Smooth muscle cell (in vitro differentiated cells): ENCODE measurements around the gene CSNK1A1L. TPM values are rescaled to one million over a fixed set of nuclear protein-coding genes. Genes with fewer than 3 reads are reported as not detected.

Experiments used
- DNase-seq: peaks from one replicate; lab custom pipeline; 2025; ENCODE audit not compliant: unreplicated experiment; lab: John Stamatoyannopoulos, UW
- H2AFZ ChIP-seq: fragments of 200-600 bp; sonication (generic); 2 replicates; pipeline ENCODE4 v1.6.0; 2016; ENCODE audit warnings: antibody characterized with exemption, low read depth, mild to moderate bottlenecking
- H3F3A ChIP-seq: fragments of 200-600 bp; sonication (generic); 2 replicates; pipeline ENCODE4 v1.6.0; 2017; ENCODE audit warnings: antibody characterized with exemption, low read depth
- H3K27ac ChIP-seq: fragments of 200-600 bp; sonication (generic); 2 replicates; pipeline ENCODE4 v1.5.1; 2016; ENCODE audit warnings: low read depth, mild to moderate bottlenecking
- H3K27me3 ChIP-seq: fragments of 200-600 bp; sonication (generic); 2 replicates; pipeline ENCODE4 v1.6.1; 2016; ENCODE audit warnings: low read depth, mild to moderate bottlenecking
- H3K36me3 ChIP-seq: fragments of 200-600 bp; sonication (generic); 2 replicates; pipeline ENCODE4 v1.5.1; 2016; ENCODE audit warnings: low read depth
- H3K4me1 ChIP-seq: fragments of 200-600 bp; sonication (generic); 2 replicates; pipeline ENCODE4 v1.5.1; 2016; ENCODE audit warnings: low read depth
- H3K4me2 ChIP-seq: fragments of 200-600 bp; sonication (generic); 2 replicates; pipeline ENCODE4 v1.6.0; 2016; ENCODE audit warnings: mild to moderate bottlenecking
- H3K4me3 ChIP-seq: fragments of 200-600 bp; sonication (generic); 2 replicates; pipeline ENCODE4 v1.5.1; 2016; ENCODE audit warnings: mild to moderate bottlenecking
- H3K79me2 ChIP-seq: fragments of 200-600 bp; sonication (generic); 2 replicates; pipeline ENCODE4 v1.6.0; 2016; ENCODE audit warnings: low read depth, mild to moderate bottlenecking
- H3K9ac ChIP-seq: fragments of 200-600 bp; sonication (generic); 2 replicates; pipeline ENCODE4 v1.6.0; 2016; ENCODE audit warnings: low read depth
- H3K9me3 ChIP-seq: fragments of 200-600 bp; sonication (generic); replicated peaks from 2 replicates; pipeline ENCODE4 v1.5.1; 2016; ENCODE audit warnings: low read depth
- H4K20me1 ChIP-seq: fragments of 200-600 bp; sonication (generic); 2 replicates; pipeline ENCODE4 v1.6.0; 2016; ENCODE audit warnings: low read depth
- WGBS: methylation state at CpG from one replicate; pipeline ENCODE4 v1.1.7; 2016; ENCODE audit warnings: low lambda C conversion rate; 5-methylcytosine and 5-hydroxymethylcytosine counted together
- polyA plus RNA-seq: library from polyadenylated mRNA; unstranded; fragments of >200 nt; fragmentation: Nextera tagmentation; extraction: Ambion mirVana; gene quantifications from 2 replicates; pipeline ENCODE4 v1.2.1, GENCODE V29; 2016
- total RNA-seq: library from RNA; depleted of rRNA; stranded (reverse); fragments of >200 nt; gene quantifications from 2 replicates; pipeline ENCODE4 v1.2.3, GENCODE V29; 2014
- TF ChIP-seq, protein P1 (sequence below): fragments of 200-600 bp; sonication (generic); IDR thresholded peaks from 2 replicates; pipeline ENCODE4 v1.5.1; 2017; ENCODE audit warnings: borderline replicate concordance, mild to moderate bottlenecking, antibody characterized with exemption; ENCODE audit not compliant: insufficient read depth, poor library complexity, severe bottlenecking

Gene CSNK1A1L
- total and polyA plus RNA-seq, 2 experiments from 2014 or later, result not detected

DNA sequence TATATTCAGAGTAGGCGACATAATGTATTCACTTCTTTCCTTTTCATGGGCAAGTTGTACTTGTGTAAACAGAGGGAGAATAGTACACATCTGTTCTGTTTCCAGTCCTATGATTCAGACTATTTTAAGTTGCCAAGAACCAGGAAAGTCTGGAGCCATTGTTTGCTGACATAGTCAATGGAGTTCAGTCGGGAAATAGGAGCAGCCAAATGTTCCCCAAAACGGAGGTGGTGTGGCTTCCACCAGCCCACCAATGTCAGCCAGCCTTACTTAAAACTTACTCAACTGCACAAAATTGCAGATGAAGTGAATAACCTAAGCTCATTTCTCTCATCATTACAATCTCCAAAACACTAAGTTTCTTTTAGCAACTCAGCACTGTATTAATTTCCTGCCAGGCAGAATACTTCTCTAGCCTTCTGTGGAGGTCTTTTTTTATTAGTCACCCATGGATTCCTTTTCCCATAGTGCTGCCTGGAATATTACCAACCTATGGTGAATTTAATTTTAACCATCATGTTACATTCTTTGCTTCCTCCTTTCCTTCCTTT lies 22.3 kb upstream of the CSNK1A1L start:
- no peaks in the 10 kb centered on the region for H4K20me1 ChIP-seq
- H3K79me2 ChIP-seq, result no peaks in the 10 kb centered on the region
- no peak overlapping the region for H3K9ac ChIP-seq
- no peaks in the 10 kb centered on the region for H3K27me3 ChIP-seq
- WGBS, result 90% methylated on average over 3 of the region's 3 CpGs
- no peaks in the 10 kb centered on the region for H3F3A ChIP-seq
- no peaks in the 10 kb centered on the region for H3K9me3 ChIP-seq
- no peaks in the 10 kb centered on the region for H3K36me3 ChIP-seq
- H2AFZ ChIP-seq, result no peak overlapping the region
- TF ChIP-seq, protein P1, sequence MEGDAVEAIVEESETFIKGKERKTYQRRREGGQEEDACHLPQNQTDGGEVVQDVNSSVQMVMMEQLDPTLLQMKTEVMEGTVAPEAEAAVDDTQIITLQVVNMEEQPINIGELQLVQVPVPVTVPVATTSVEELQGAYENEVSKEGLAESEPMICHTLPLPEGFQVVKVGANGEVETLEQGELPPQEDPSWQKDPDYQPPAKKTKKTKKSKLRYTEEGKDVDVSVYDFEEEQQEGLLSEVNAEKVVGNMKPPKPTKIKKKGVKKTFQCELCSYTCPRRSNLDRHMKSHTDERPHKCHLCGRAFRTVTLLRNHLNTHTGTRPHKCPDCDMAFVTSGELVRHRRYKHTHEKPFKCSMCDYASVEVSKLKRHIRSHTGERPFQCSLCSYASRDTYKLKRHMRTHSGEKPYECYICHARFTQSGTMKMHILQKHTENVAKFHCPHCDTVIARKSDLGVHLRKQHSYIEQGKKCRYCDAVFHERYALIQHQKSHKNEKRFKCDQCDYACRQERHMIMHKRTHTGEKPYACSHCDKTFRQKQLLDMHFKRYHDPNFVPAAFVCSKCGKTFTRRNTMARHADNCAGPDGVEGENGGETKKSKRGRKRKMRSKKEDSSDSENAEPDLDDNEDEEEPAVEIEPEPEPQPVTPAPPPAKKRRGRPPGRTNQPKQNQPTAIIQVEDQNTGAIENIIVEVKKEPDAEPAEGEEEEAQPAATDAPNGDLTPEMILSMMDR, result no peak
- no peak overlapping the region for H3K4me2 ChIP-seq
- H3K27ac ChIP-seq, result no peak overlapping the region
- no peaks in the 10 kb centered on the region for H3K4me1 ChIP-seq
- H3K4me3 ChIP-seq, result no peak overlapping the region
- DNase-seq, result no peak

DNA sequence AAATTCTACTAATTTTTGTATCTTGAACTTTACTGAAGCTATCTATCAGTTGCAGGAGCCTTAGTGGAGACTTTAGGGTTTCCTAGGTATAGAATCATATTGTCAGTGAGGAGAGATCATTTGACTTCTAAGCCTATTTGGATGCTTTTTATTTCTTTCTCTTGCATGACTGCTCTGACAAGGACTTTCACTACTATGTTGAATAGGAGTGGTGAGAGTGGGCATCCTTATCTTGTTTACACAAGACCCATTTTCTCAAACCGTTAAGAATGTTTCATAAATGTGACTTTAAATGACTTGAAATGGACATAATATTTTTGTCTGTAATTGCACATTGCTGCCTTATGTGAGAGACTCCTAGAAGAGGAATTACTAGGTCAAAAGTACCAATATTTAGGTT lies 17.9 kb upstream of the CSNK1A1L start:
- H3K27me3 ChIP-seq, result no peaks in the 10 kb centered on the region
- no peak overlapping the region for H2AFZ ChIP-seq
- H3F3A ChIP-seq, result no peaks in the 10 kb centered on the region
- no peak overlapping the region for H3K9ac ChIP-seq
- WGBS, result 69% methylated on average over 1 of the region's 1 CpG
- no peaks in the 10 kb centered on the region for H3K36me3 ChIP-seq
- no peak overlapping the region for H3K4me3 ChIP-seq
- TF ChIP-seq, protein P1, result no peak
- H3K4me2 ChIP-seq, result no peak overlapping the region
- no peaks in the 10 kb centered on the region for H3K4me1 ChIP-seq
- H4K20me1 ChIP-seq, result no peaks in the 10 kb centered on the region
- H3K79me2 ChIP-seq, result no peaks in the 10 kb centered on the region
- no peak overlapping the region for H3K27ac ChIP-seq
- H3K9me3 ChIP-seq, result no peaks in the 10 kb centered on the region
- no peak for DNase-seq

DNA sequence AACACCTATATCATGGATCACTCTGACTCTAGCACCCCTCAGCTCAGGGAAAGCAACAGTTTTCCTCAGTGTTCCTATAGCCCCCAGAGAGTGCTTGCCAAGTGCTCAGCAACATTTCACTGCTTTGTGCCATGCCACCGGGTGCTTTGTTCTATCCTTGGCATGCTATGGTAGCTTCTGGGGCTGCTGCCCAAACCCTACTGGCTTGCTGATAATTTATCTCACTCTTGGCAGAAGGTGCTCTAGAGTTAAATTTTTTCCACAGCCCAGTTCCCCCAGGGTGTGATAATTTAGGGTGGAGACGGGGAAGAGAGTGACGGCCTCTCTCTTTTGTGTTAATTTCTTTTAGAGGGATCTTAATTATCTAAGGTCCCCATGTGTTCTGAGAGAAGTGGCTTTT lies 12.6 kb upstream of the CSNK1A1L start:
- Histone ChIP-seq H3F3A (no peaks in the 10 kb centered on the region), H2AFZ (no peak overlapping the region), H3K9me3 (no peaks in the 10 kb centered on the region), H3K4me2 (no peak overlapping the region), H3K79me2 (no peaks in the 10 kb centered on the region), H3K4me1 (no peaks in the 10 kb centered on the region), H3K27ac (no peak overlapping the region), H4K20me1 (no peaks in the 10 kb centered on the region), H3K27me3 (no peaks in the 10 kb centered on the region), H3K36me3 (no peaks in the 10 kb centered on the region), H3K9ac (no peak overlapping the region), H3K4me3 (no peak overlapping the region)
- WGBS, result 82% methylated on average over 3 of the region's 3 CpGs
- TF ChIP-seq, protein P1, result no peak
- DNase-seq, result no peak

DNA sequence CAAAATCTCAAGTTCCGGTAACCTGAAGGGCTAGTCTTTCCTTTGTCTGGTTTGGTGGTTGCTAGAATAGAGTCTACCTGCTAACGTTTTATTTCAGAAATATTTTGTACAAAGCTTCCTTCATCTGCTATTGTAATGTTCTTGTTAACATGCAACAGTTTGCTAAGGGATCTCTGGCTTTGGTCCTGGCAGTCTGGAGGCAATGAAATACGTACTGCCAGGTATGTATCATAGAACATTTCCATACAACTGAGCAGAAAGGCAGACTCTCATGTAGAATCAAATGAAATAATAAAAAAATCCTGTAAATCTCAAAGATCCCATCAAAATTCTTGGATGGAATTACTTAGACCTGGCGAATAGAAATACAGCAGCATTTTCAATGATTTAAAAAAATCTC lies 8.8 kb upstream of the CSNK1A1L start:
- no peak overlapping the region for H2AFZ ChIP-seq
- H3K79me2 ChIP-seq, result no peaks in the 10 kb centered on the region
- no peaks in the 10 kb centered on the region for H3F3A ChIP-seq
- H3K4me1 ChIP-seq, result no peaks in the 10 kb centered on the region
- H3K4me3 ChIP-seq, result no peak overlapping the region
- no peak overlapping the region for H3K27ac ChIP-seq
- TF ChIP-seq, protein P1, result no peak
- H3K36me3 ChIP-seq, result no peaks in the 10 kb centered on the region
- 97% methylated on average over 4 of the region's 4 CpGs for WGBS
- H4K20me1 ChIP-seq, result no peaks in the 10 kb centered on the region
- no peaks in the 10 kb centered on the region for H3K27me3 ChIP-seq
- no peak overlapping the region for H3K9ac ChIP-seq
- H3K9me3 ChIP-seq, result no peaks in the 10 kb centered on the region
- H3K4me2 ChIP-seq, result no peak overlapping the region
- no peak for DNase-seq
